Ascending aorta (tissue), 2 donors: ENCODE measurements around the gene AKIRIN2. TPM values are rescaled to one million over a fixed set of nuclear protein-coding genes. Genes with fewer than 3 reads are reported as not detected.

ENCODE experiments used
- DNase-seq, 2 donors: peaks; one replicate each; pipeline ENCODE4 v3.0.0-alpha.2; 2019; ENCODE audit warnings: low spot score in 2 of 2
- H3K27ac ChIP-seq, 2 donors: fragments of 200-600 bp; sonication (generic); one replicate each; pipeline ENCODE4 v1.5.1; 2016 to 2017; ENCODE audit warnings: mild to moderate bottlenecking in 1 of 2
- H3K27me3 ChIP-seq: fragments of 200-600 bp; sonication (generic); one replicate; pipeline ENCODE4 v1.5.1; 2017
- H3K36me3 ChIP-seq, 2 donors: fragments of 200-600 bp; sonication (generic); one replicate each; pipeline ENCODE4 v1.5.1; 2016
- H3K4me1 ChIP-seq, 2 donors: fragments of 200-600 bp; sonication (generic); one replicate each; pipeline ENCODE4 v1.5.1; 2016 to 2017; ENCODE audit warnings: mild to moderate bottlenecking in 1 of 2
- H3K4me3 ChIP-seq, 2 donors: fragments of 200-600 bp; sonication (generic); one replicate each; pipeline ENCODE4 v1.5.1; 2016 to 2017; ENCODE audit warnings: mild to moderate bottlenecking in 1 of 2
- H3K9me3 ChIP-seq, 2 donors: fragments of 200-600 bp; sonication (generic); one replicate each; pipeline ENCODE4 v1.5.1; 2016
- intact Hi-C: fragments of 100-400 bp; cut with DNase I; formaldehyde crosslinking; loops from one replicate; pipeline ENCODE4 v1.15.1; 2023
- total RNA-seq: library from RNA; depleted of rRNA; stranded (reverse); fragments of >200 nt; gene quantifications from one replicate; pipeline ENCODE4 v1.1.0, GENCODE V29; 2016
- TF ChIP-seq, protein P1 (sequence below), 3 experiments: fragments of 200-600 bp in 2 of 3; fragments of 450-650 bp in 1 of 3; sonication (generic) in 2 of 3; IDR thresholded peaks; one replicate each; pipeline ENCODE4 v1.5.1; 2016 to 2019; ENCODE audit warnings: antibody characterized with exemption in 3 of 3, mild to moderate bottlenecking in 1 of 3, moderate library complexity in 1 of 3

AKIRIN2 gene
- total RNA-seq, 1 donor from 2014 or later: 39.1 TPM

DNA sequence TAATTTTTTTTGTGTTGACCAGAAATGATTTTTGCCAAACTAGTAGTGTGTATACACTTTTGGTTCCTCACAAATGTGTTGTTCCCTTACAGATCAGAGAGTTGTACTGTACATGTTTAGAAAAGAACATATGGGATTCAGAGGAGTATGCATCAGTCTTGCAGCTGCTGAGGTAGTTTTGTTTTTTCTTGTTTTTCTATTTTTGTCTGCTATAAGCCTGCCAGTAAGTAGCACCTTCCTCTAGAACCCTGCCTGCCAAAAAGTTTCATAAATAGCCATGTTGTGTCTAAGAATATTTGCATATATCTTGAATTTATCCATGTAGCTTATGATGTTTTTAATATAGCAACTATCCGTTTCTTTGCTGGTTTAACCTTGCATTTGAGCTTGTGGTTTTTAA is 65.7 kb downstream of the AKIRIN2 start:
- H3K27ac ChIP-seq: no peak overlapping the region
- TF ChIP-seq, protein P1, sequence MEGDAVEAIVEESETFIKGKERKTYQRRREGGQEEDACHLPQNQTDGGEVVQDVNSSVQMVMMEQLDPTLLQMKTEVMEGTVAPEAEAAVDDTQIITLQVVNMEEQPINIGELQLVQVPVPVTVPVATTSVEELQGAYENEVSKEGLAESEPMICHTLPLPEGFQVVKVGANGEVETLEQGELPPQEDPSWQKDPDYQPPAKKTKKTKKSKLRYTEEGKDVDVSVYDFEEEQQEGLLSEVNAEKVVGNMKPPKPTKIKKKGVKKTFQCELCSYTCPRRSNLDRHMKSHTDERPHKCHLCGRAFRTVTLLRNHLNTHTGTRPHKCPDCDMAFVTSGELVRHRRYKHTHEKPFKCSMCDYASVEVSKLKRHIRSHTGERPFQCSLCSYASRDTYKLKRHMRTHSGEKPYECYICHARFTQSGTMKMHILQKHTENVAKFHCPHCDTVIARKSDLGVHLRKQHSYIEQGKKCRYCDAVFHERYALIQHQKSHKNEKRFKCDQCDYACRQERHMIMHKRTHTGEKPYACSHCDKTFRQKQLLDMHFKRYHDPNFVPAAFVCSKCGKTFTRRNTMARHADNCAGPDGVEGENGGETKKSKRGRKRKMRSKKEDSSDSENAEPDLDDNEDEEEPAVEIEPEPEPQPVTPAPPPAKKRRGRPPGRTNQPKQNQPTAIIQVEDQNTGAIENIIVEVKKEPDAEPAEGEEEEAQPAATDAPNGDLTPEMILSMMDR (IDR thresholded peaks at IDR 0.05): no peak
- H3K4me3 ChIP-seq: no peak overlapping the region
- no peak for DNase-seq
- no peaks in the 10 kb centered on the region for H3K9me3 ChIP-seq
- peaks cover 5 to 20% of the 10 kb centered on the region in 2 donors for H3K36me3 ChIP-seq
- intact Hi-C loops: no loop called here
- no peaks in the 10 kb centered on the region for H3K27me3 ChIP-seq
- H3K4me1 ChIP-seq: no peaks in the 10 kb centered on the region

DNA sequence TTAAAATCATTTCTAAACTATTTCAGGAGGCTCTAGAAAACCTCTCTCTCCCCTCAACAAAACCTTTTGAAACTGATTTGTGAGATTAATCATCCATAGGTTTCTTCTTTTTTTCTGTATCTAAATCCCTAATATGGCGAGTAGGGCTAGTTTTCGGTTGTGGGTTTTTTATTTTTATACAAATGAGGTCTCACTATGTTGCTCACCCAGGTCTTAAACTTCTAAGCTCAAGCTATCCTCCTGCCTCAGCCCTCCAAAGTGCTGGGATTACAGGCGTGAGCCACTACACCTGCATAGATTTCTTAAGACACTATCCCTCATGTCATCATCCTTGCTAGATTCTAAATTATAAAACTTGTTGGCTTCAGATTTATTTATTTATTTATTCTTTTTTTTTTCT is 68.2 kb downstream of the AKIRIN2 start:
- no peaks in the 10 kb centered on the region for H3K9me3 ChIP-seq
- H3K27me3 ChIP-seq: no peaks in the 10 kb centered on the region
- TF ChIP-seq, protein P1 (IDR thresholded peaks at IDR 0.05): no peak
- DNase-seq: no peak
- no peaks in the 10 kb centered on the region for H3K4me1 ChIP-seq
- peaks cover 5 to 32% of the 10 kb centered on the region in 2 donors for H3K36me3 ChIP-seq
- intact Hi-C loops: no loop called here
- H3K4me3 ChIP-seq: no peak overlapping the region
- H3K27ac ChIP-seq: no peak overlapping the region

DNA sequence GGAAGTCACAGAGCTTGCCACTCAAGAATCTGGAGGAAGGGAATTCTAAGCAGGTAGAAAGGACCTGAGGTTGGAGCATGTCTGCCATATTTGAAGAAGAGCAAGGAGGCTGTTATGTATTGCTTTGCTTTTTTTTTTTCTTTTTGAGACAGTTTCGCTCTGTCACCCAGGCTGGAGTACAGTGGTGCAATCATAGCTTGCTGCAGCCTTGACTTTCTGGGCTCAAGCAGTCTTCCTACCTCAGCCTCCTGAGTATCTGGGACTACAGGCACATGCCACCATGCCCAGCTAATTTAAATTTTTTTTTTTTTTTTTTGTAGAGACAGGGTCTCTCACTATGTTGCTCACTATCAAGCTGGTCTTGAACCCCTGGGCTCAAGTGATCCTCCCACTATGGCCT is 71.3 kb downstream of the AKIRIN2 start:
- Histone ChIP-seq H3K4me1 (no peaks in the 10 kb centered on the region), H3K27ac (no peak overlapping the region), H3K4me3 (no peak overlapping the region), H3K27me3 (no peaks in the 10 kb centered on the region), H3K9me3 (no peaks in the 10 kb centered on the region), H3K36me3 (peaks cover 5 to 24% of the 10 kb centered on the region in 2 donors)
- TF ChIP-seq, protein P1 (IDR thresholded peaks at IDR 0.05): no peak
- no peak for DNase-seq
- intact Hi-C loops: no loop called here

DNA sequence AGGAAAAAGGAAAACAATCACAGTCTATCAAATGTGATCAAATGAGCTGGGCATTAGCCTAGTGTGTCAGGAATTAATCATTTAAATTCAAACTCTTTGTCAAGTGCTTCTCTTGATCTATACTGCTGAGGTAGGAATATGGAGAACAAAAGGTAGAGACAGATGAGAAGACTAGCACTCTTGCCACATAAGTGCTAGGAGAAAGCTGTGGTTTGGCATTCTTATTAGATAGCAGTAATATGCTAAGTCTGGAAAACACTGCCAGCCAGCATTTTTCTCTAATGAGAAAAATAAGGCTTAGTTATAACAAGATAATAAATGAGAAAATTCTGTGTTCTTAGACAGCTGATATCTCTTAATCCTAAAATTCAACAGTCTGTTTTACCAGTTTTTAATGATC is 73.2 kb downstream of the AKIRIN2 start:
- no peak for DNase-seq
- TF ChIP-seq, protein P1 (IDR thresholded peaks at IDR 0.05): no peak
- H3K9me3 ChIP-seq: no peaks in the 10 kb centered on the region
- H3K4me1 ChIP-seq: no peaks in the 10 kb centered on the region
- H3K27ac ChIP-seq: no peak overlapping the region
- intact Hi-C loops: no loop called here
- H3K4me3 ChIP-seq: no peak overlapping the region
- H3K36me3 ChIP-seq: peaks cover under 1 to 15% of the 10 kb centered on the region in 2 donors
- H3K27me3 ChIP-seq: no peaks in the 10 kb centered on the region

DNA sequence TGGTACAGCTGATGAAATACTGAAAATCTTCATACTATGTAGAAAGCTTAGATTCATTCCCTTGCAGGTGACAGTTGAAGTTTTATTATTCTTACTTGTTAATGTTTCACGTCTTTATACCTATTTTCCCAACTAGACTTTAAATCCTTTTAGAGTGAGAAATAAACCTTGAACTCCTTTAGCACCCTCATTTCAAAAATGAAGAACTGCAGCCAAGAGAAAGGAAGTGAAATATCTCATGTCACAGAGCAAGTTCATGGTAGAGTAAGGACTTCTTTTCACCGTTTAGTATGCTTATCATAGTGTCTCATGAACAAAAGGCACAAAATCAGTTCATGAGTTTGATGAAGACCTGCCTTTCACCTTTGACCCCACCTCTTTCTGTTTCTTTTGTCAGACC is 73.6 kb downstream of the AKIRIN2 start:
- Histone ChIP-seq H3K9me3 (no peaks in the 10 kb centered on the region), H3K4me3 (no peak overlapping the region), H3K27me3 (no peaks in the 10 kb centered on the region), H3K4me1 (no peaks in the 10 kb centered on the region), H3K36me3 (peaks cover 0 to 15% of the 10 kb centered on the region in 2 donors), H3K27ac (no peak overlapping the region)
- TF ChIP-seq, protein P1 (IDR thresholded peaks at IDR 0.05): no peak
- no peak for DNase-seq
- intact Hi-C loops: no loop called here

Other genes with a start within 250 kb of the AKIRIN2 start
- 7.9 TPM for gene SLC35A1, start 229.3 kb downstream of the AKIRIN2 start, total RNA-seq
- gene RARS2, start 112.2 kb downstream of the AKIRIN2 start, total RNA-seq: 1.7 TPM
- gene ORC3, start 112.1 kb downstream of the AKIRIN2 start, total RNA-seq: 12.9 TPM